H1 (cell line): ENCODE results near the gene CA5A. TPM values are rescaled to one million over a fixed set of nuclear protein-coding genes. Genes with fewer than 3 reads are reported as not detected.

Source experiments
- CTCF ChIA-PET: fragments of 300-600 bp; sonication (Branson Sonifier 250); formaldehyde crosslinking; loops from one replicate; lab custom pipeline; 2021; ENCODE audit not compliant: partially characterized antibody; lab: Charles Lee
- POLR2A ChIA-PET: fragments of 300-600 bp; sonication (Branson Sonifier 250); formaldehyde crosslinking; loops from one replicate; lab custom pipeline; 2021; ENCODE audit warnings: inconsistent platforms; ENCODE audit not compliant: partially characterized antibody; lab: Charles Lee
- DNase-seq, 2 experiments: peaks; one replicate each; pipeline versions ENCODE4 v3.0.0 to v3.0.0-alpha.2; 2010 to 2022; ENCODE audit warnings: low spot score in 2 of 2, low read depth in 1 of 2, mixed read lengths in 1 of 2
- FAIRE-seq: peaks from 2 replicates; lab custom pipeline; 2011; peaks lifted over from hg19 to GRCh38; lab: Jason Lieb, UNC
- H2AFZ ChIP-seq: 2 replicates; pipeline ENCODE4 v1.8.1; 2012; ENCODE audit warnings: low read length, inconsistent platforms
- H2AK5ac ChIP-seq: 2 replicates; pipeline ENCODE4 v1.6.1; 2013; ENCODE audit warnings: low read depth, low read length
- H2BK120ac ChIP-seq: replicated peaks from 2 replicates; pipeline ENCODE3; 2013; ENCODE audit warnings: low read depth, low read length, inconsistent platforms
- H2BK12ac ChIP-seq: 2 replicates; pipeline ENCODE4 v1.6.1; 2013; ENCODE audit warnings: low read depth, low read length
- H2BK15ac ChIP-seq: 2 replicates; pipeline ENCODE4 v1.6.1; 2013; ENCODE audit warnings: low read length
- H2BK20ac ChIP-seq: 2 replicates; pipeline ENCODE4 v1.6.1; 2013; ENCODE audit warnings: low read length
- H2BK5ac ChIP-seq: 2 replicates; pipeline ENCODE4 v1.6.1; 2013; ENCODE audit warnings: low read depth, low read length
- H3K14ac ChIP-seq: 2 replicates; pipeline ENCODE4 v1.6.1; 2013; ENCODE audit warnings: inconsistent platforms; ENCODE audit not compliant: insufficient read length
- H3K18ac ChIP-seq: 2 replicates; pipeline ENCODE4 v1.6.1; 2013; ENCODE audit warnings: low read length; ENCODE audit errors: extremely low read depth
- H3K23ac ChIP-seq: 2 replicates; pipeline ENCODE4 v1.6.1; 2013; ENCODE audit warnings: inconsistent platforms; ENCODE audit not compliant: insufficient read length
- H3K23me2 ChIP-seq: 2 replicates; pipeline ENCODE4 v1.6.1; 2013; ENCODE audit warnings: low read depth, low read length
- H3K27ac ChIP-seq: 2 replicates; pipeline ENCODE4 v1.6.1; 2011; ENCODE audit warnings: low read depth, low read length, inconsistent platforms
- H3K27me3 ChIP-seq, 4 experiments: replicated peaks in 1 of 4; 1 replicate in 1 of 4; 2 replicates in 3 of 4; pipeline versions ENCODE4 v1.6.1 to v1.8.1; 2011 to 2013; ENCODE audit warnings: low read length in 3 of 4, mild to moderate bottlenecking in 3 of 4, inconsistent platforms in 2 of 4, mixed read lengths in 2 of 4, moderate library complexity in 1 of 4; ENCODE audit not compliant: control insufficient read depth in 3 of 4, insufficient read depth in 3 of 4; ENCODE audit errors: extremely low read depth in 1 of 4
- H3K36me3 ChIP-seq, 4 experiments: 2 replicates each; pipeline versions ENCODE4 v1.6.1 to v1.8.1; 2011 to 2013; ENCODE audit warnings: mild to moderate bottlenecking in 4 of 4, low read length in 3 of 4, moderate library complexity in 2 of 4, control low read depth in 1 of 4, inconsistent platforms in 1 of 4; ENCODE audit not compliant: insufficient read depth in 4 of 4, control insufficient read depth in 2 of 4
- H3K4ac ChIP-seq: replicated peaks from 2 replicates; pipeline ENCODE3; 2013; ENCODE audit warnings: low read length, low read depth, mixed read lengths, inconsistent platforms; ENCODE audit not compliant: insufficient read length
- H3K4me1 ChIP-seq, 4 experiments: replicated peaks in 1 of 4; 1 replicate in 1 of 4; 2 replicates in 3 of 4; pipeline versions ENCODE4 v1.6.1 to v1.8.1; 2011 to 2013; ENCODE audit warnings: low read length in 3 of 4, inconsistent platforms in 2 of 4, mixed read lengths in 1 of 4; ENCODE audit not compliant: insufficient read depth in 4 of 4, control insufficient read depth in 3 of 4
- H3K4me2 ChIP-seq, 2 experiments: 2 replicates each; pipeline versions ENCODE4 v1.6.1 to v1.8.1; 2011 to 2013; ENCODE audit warnings: low read depth in 2 of 2, low read length in 2 of 2, control low read depth in 1 of 2, inconsistent platforms in 1 of 2, mild to moderate bottlenecking in 1 of 2; ENCODE audit not compliant: insufficient read depth in 1 of 2
- H3K4me3 ChIP-seq, 4 experiments: fragments of 200-600, 300-600 bp in 1 of 4; sonication (generic), shearing (Covaris generic), sonication (Bioruptor Twin) in 1 of 4; 2 replicates each; pipeline versions ENCODE4 v1.5.1 to v1.8.1; 2011 to 2016; ENCODE audit warnings: low read length in 4 of 4, low read depth in 3 of 4, control low read depth in 2 of 4, inconsistent platforms in 2 of 4, mild to moderate bottlenecking in 2 of 4, mixed read lengths in 1 of 4, moderate library complexity in 1 of 4; ENCODE audit not compliant: insufficient read depth in 2 of 4; ENCODE audit errors: extremely low read depth in 1 of 4
- H3K56ac ChIP-seq: replicated peaks from 2 replicates; pipeline ENCODE3; 2013; ENCODE audit warnings: low read depth, mild to moderate bottlenecking, mixed read lengths, low read length, inconsistent platforms; ENCODE audit not compliant: insufficient read length
- H3K79me1 ChIP-seq: 2 replicates; pipeline ENCODE4 v1.6.1; 2013; ENCODE audit warnings: low read depth, low read length, control low read depth
- H3K79me2 ChIP-seq, 2 experiments: 2 replicates each; pipeline versions ENCODE4 v1.6.1 to v1.8.1; 2012 to 2013; ENCODE audit warnings: low read length in 2 of 2, mild to moderate bottlenecking in 2 of 2, inconsistent platforms in 1 of 2; ENCODE audit not compliant: insufficient read depth in 2 of 2, control insufficient read depth in 1 of 2
- H3K9ac ChIP-seq, 4 experiments: replicated peaks in 1 of 4; 1 replicate in 1 of 4; 2 replicates in 3 of 4; pipeline versions ENCODE4 v1.6.1 to v1.8.1; 2011 to 2013; ENCODE audit warnings: low read depth in 3 of 4, low read length in 3 of 4, control low read depth in 2 of 4, mild to moderate bottlenecking in 2 of 4, moderate library complexity in 2 of 4, inconsistent platforms in 1 of 4; ENCODE audit errors: extremely low read depth in 1 of 4
- H3K9me3 ChIP-seq, 2 experiments: 2 replicates each; pipeline versions ENCODE4 v1.6.1 to v1.8.1; 2012 to 2013; ENCODE audit warnings: mild to moderate bottlenecking in 2 of 2, moderate library complexity in 2 of 2, control low read depth in 1 of 2, inconsistent platforms in 1 of 2, low read depth in 1 of 2, low read length in 1 of 2, mixed read lengths in 1 of 2; ENCODE audit not compliant: insufficient read depth in 2 of 2
- H4K20me1 ChIP-seq, 2 experiments: replicated peaks in 1 of 2; 2 replicates each; pipeline versions ENCODE3 to v1.8.1; 2011 to 2013; ENCODE audit warnings: inconsistent platforms in 2 of 2, low read length in 2 of 2, mild to moderate bottlenecking in 1 of 2; ENCODE audit not compliant: insufficient read depth in 2 of 2, control insufficient read depth in 1 of 2
- H4K5ac ChIP-seq: 2 replicates; pipeline ENCODE4 v1.6.1; 2013; ENCODE audit warnings: low read length, low read depth, mixed read lengths, inconsistent platforms; ENCODE audit not compliant: insufficient read length
- H4K8ac ChIP-seq: 2 replicates; pipeline ENCODE4 v1.8.0; 2013; ENCODE audit warnings: mild to moderate bottlenecking, moderate library complexity, low read length, inconsistent platforms; ENCODE audit not compliant: insufficient read depth; ENCODE audit errors: extremely low read depth
- H4K91ac ChIP-seq: replicated peaks from 2 replicates; pipeline ENCODE3; 2013; ENCODE audit warnings: low read length, mixed read lengths, inconsistent platforms; ENCODE audit not compliant: insufficient read length
- BCL11A ChIP-seq, 2 experiments: IDR thresholded peaks; one replicate each; pipeline ENCODE4 v1.6.1; 2011; ENCODE audit warnings: low read depth in 2 of 2, low read length in 2 of 2, mild to moderate bottlenecking in 2 of 2
- CREB1 ChIP-seq: IDR thresholded peaks from 2 replicates; pipeline ENCODE4 v1.6.1; 2012; ENCODE audit warnings: inconsistent platforms
- CTCF ChIP-seq, 3 experiments: IDR thresholded peaks; 1 replicate in 2 of 3; 2 replicates in 1 of 3; pipeline versions ENCODE4 v1.5.1 to v1.6.1; 2011; ENCODE audit warnings: low read length in 3 of 3, mild to moderate bottlenecking in 3 of 3, inconsistent platforms in 2 of 3, low read depth in 1 of 3, moderate library complexity in 1 of 3; ENCODE audit not compliant: insufficient read depth in 1 of 3; ENCODE audit errors: control extremely low read depth in 1 of 3
- JUN ChIP-seq: IDR thresholded peaks from 2 replicates; pipeline ENCODE4 v1.6.1; 2011; ENCODE audit warnings: low read depth, mild to moderate bottlenecking, improper control_type of control experiment, low read length
- KDM5A ChIP-seq: fragments of 200-600 bp; IDR thresholded peaks from 2 replicates; pipeline ENCODE4 v1.7.1; 2012; ENCODE audit warnings: mild to moderate bottlenecking, low read length, inconsistent platforms, mixed read lengths
- TBP ChIP-seq: IDR thresholded peaks from 2 replicates; pipeline ENCODE4 v1.6.1; 2011; ENCODE audit warnings: low read depth, low read length, improper control_type of control experiment
- TEAD4 ChIP-seq: IDR thresholded peaks from 2 replicates; pipeline ENCODE4 v1.6.1; 2012; ENCODE audit warnings: low read depth, low read length, inconsistent platforms, mixed read lengths
- WGBS, 2 experiments: shearing (Covaris generic) in 1 of 2; methylation state at CpG; one replicate each; pipeline versions ENCODE4 v1.1.6 to v1.1.7; 2013 to 2015; ENCODE audit warnings: low lambda C conversion rate in 2 of 2, mixed read lengths in 2 of 2, inconsistent platforms in 1 of 2, low coverage in 1 of 2, missing lambda C conversion rate in 1 of 2; ENCODE audit not compliant: insufficient replicate concordance in 2 of 2, insufficient coverage in 1 of 2, insufficient read length in 1 of 2; ENCODE audit errors: extremely low coverage in 1 of 2, missing lambda C conversion rate in 1 of 2; 5-methylcytosine and 5-hydroxymethylcytosine counted together
- polyA plus RNA-seq, 7 experiments: library from polyadenylated mRNA; depleted of rRNA in 3 of 7; stranded (reverse) in 5 of 7; unstranded in 2 of 7; fragments of >200 nt in 5 of 7; fragments of 200-250 nt in 2 of 7; gene quantifications; 1 replicate in 5 of 7; 2 replicates in 1 of 7; 4 replicates in 1 of 7; pipeline versions ENCODE4 v1.2.1 to v1.2.3, GENCODE V29; 2011 to 2013; ENCODE audit warnings: missing spikeins in 2 of 7, mixed read lengths in 2 of 7
- total RNA-seq: library from RNA; stranded (reverse); fragmentation: NEBNext Ultra II Directional; extraction: Animal tissue kit (Norgen Biotek cat#: 25700); gene quantifications from 2 replicates; pipeline ENCODE4 v1.2.1, GENCODE V29; 2021

CA5A gene
- total and polyA plus RNA-seq, 2 of the 8 experiments (the other 6 are each of a cell fraction or from before 2014, with no cell fraction given), result not detected

- Histone ChIP-seq H4K91ac (no peak overlapping the region), H3K9ac (no peak overlapping the region), H3K79me2 (peaks cover 0 to 55% of the 10 kb centered on the region in 2 experiments; a peak in 3 of 4 replicates), H3K27me3 (no peaks in the 10 kb centered on the region), H3K14ac (no peak overlapping the region), H3K4me2 (no peak overlapping the region), H3K56ac (no peak overlapping the region), H3K23me2 (no peaks in the 10 kb centered on the region), H3K36me3 (peaks cover 13 to 29% (median 16%) of the 10 kb centered on the region in 4 experiments; a peak in 7 of 8 replicates), H3K27ac (no peak overlapping the region), H3K79me1 (peaks cover 6% of the 10 kb centered on the region), H3K4me1 (peaks cover 16 to 48% (median 33%) of the 10 kb centered on the region in 4 experiments), H3K9me3 (no peaks in the 10 kb centered on the region), H2BK5ac (peak overlapping the region; percentile 99; the same call in 1 of the 2 replicates), H2BK12ac (peak overlapping the region; percentile 98; the same call in 1 of the 2 replicates), H2BK15ac (no peak overlapping the region), H4K20me1 (peaks cover 4 to 13% of the 10 kb centered on the region in 2 experiments), H2BK20ac (no peak overlapping the region), H2AK5ac (no peak overlapping the region; the same call in 1 of the 2 replicates), H3K4me3 (no peak overlapping the region), H3K4ac (no peak overlapping the region), H3K23ac (no peak overlapping the region), H2BK120ac (no peak overlapping the region), H2AFZ (no peak overlapping the region), H3K18ac (no peak overlapping the region; the same call in 1 of the 2 replicates), H4K8ac (peak overlapping the region; percentile 58), H4K5ac (no peak overlapping the region)
- ChIA-PET POLR2A (interaction anchor here (1.1 to 27.1 kb wide), 9 partner anchors 11 to 100 kb away, joined by 3 to 507 read pairs (median 16); partner anchors contain the start of genes BANP and SLC7A5), CTCF (interaction anchor here (0.6 to 9.1 kb wide), 22 partner anchors 12 to 344 kb away, joined by 3 to 181 read pairs (median 8); partner anchors contain the start of gene SLC7A5)
- FAIRE-seq, result no peak
- 90% methylated on average over 14 of the region's 14 CpGs; no CpG with 5 or more reads in 1 of the 2 experiments for WGBS, 2 experiments
- DNase-seq, result no peak
- peak; percentile 47; the same call in 1 of the 2 replicates for TF ChIP-seq TEAD4
- no peak for TF ChIP-seq CREB1
- no peak for TF ChIP-seq BCL11A (IDR thresholded peaks at IDR 0.05; ENCODE audit: low read depth in 2 of 2, low read length in 2 of 2)
- TF ChIP-seq TBP, result no peak
- peak in 1 of 3 experiments; percentile 5; a peak in 1 of 4 replicates for TF ChIP-seq CTCF (IDR thresholded peaks at IDR 0.05; ENCODE audit: control extremely low read depth in 1 of 3, insufficient read depth in 1 of 3, low read depth in 1 of 3, low read length in 3 of 3)
- TF ChIP-seq JUN, result no peak
- no peak for TF ChIP-seq KDM5A
These were observed 85.2 kb downstream of the CA5A start for GRCh38 chr16:87851141-87851587.
